Retinal pigment epithelial cell (primary cell): ENCODE measurements around the gene SLC8A1.

Source experiments
- DNase-seq: peaks from one replicate; pipeline ENCODE4 v3.0.0-alpha.2; 2010; ENCODE audit warnings: low read depth
- H3K4me3 ChIP-seq: 2 replicates; pipeline ENCODE4 v1.5.1; 2011; ENCODE audit warnings: mild to moderate bottlenecking, low read length, control low read depth, moderate library complexity
- CTCF ChIP-seq: conservative IDR thresholded peaks from 2 replicates; pipeline ENCODE4 v1.5.1; 2011; ENCODE audit warnings: low read depth, low read length, control low read depth, inconsistent platforms

SLC8A1 gene

GRCh38 chr2:40105593-40105992 is 346.3 kb downstream of the SLC8A1 start:
- no peak overlapping the region for H3K4me3 ChIP-seq
- DNase-seq, result no peak
- no peak for TF ChIP-seq CTCF

GRCh38 chr2:40103590-40103989 is 348.3 kb downstream of the SLC8A1 start:
- DNase-seq, result no peak
- TF ChIP-seq CTCF, result no peak
- no peak overlapping the region for H3K4me3 ChIP-seq

- DNase-seq, result peak; percentile 92
- no peak for TF ChIP-seq CTCF
Observed at GRCh38 chr2:40103163-40103562, 348.7 kb downstream of the SLC8A1 start.

GRCh38 chr2:40102447-40102846 is 349.4 kb downstream of the SLC8A1 start:
- no peak for TF ChIP-seq CTCF
- no peak for DNase-seq
- no peak overlapping the region for H3K4me3 ChIP-seq

More at GRCh38 chr2:40103163-40103562, 348.7 kb downstream of the SLC8A1 start:
- no peak overlapping the region for H3K4me3 ChIP-seq

GRCh38 chr2:40101131-40101575 is 350.7 kb downstream of the SLC8A1 start:
- no peak for TF ChIP-seq CTCF
- DNase-seq, result peak; percentile 93
- no peak overlapping the region for H3K4me3 ChIP-seq

GRCh38 chr2:40100676-40101075 is 351.2 kb downstream of the SLC8A1 start:
- TF ChIP-seq CTCF, result no peak
- H3K4me3 ChIP-seq, result no peak overlapping the region
- DNase-seq, result no peak

- no peak for TF ChIP-seq CTCF
- DNase-seq, result no peak
- no peak overlapping the region for H3K4me3 ChIP-seq
Observed at GRCh38 chr2:40098786-40099470, 353.0 kb downstream of the SLC8A1 start.
